Measurements from ENCODE around the gene PROZ. TPM values are rescaled to one million over a fixed set of nuclear protein-coding genes. Genes with fewer than 3 reads are reported as not detected.
A peak's percentile ranks its signal among the peaks of the same experiment; 100 is the strongest.

The PROZ gene
- total and polyA plus RNA-seq, 2 of the 13 experiments (the other 11 are each of a cell fraction or from before 2014, with no cell fraction given), result 5.6 to 22.5 TPM

GRCh38 chr13:113123226-113124201, 34.9 kb upstream of the PROZ start (continued):
- TF ChIP-seq HMGXB3 (CRISPR knock-in tag; IDR thresholded peaks at IDR 0.05; ENCODE audit: borderline replicate concordance), result no peak
- TF ChIP-seq PATZ1 (CRISPR knock-in tag; IDR thresholded peaks at IDR 0.05), result 0 out of 2 replicates have a peak, but pooled peaks have one; percentile 16
- TF ChIP-seq RAD21 (CRISPR knock-in tag; IDR thresholded peaks at IDR 0.05), result peak; percentile 51
- TF ChIP-seq MAF1 (CRISPR knock-in tag; IDR thresholded peaks at IDR 0.05; ENCODE audit: borderline replicate concordance), result peak; percentile 15; the same call in 1 of the 2 replicates
- TF ChIP-seq AGO2 (optimal IDR thresholded peaks at IDR 0.05; ENCODE audit: low read depth, low read length), result peak; percentile 42
- 0 out of 2 replicates have a peak, but pooled peaks have one; percentile 19 for TF ChIP-seq IRF9 (CRISPR knock-in tag; IDR thresholded peaks at IDR 0.05; ENCODE audit: borderline replicate concordance)
- TF ChIP-seq KDM1A (CRISPR knock-in tag; IDR thresholded peaks at IDR 0.05), result 0 out of 2 replicates have a peak, but pooled peaks have one; percentile 49
- TF ChIP-seq ZMYM4 (CRISPR knock-in tag; IDR thresholded peaks at IDR 0.05), result 0 out of 2 replicates have a peak, but pooled peaks have one; percentile 21
- 0 out of 2 replicates have a peak, but pooled peaks have one; percentile 73 for TF ChIP-seq SNAI1 (CRISPR knock-in tag; IDR thresholded peaks at IDR 0.05; ENCODE audit: borderline replicate concordance)
- no peak for TF ChIP-seq REST (IDR thresholded peaks at IDR 0.05; ENCODE audit: borderline replicate concordance in 1 of 2, low read depth in 1 of 2, low read length in 2 of 2)
- peak; percentile 90 for TF ChIP-seq CTCF (CRISPR knock-in tag; IDR thresholded peaks at IDR 0.05)
- TF ChIP-seq SALL1 (CRISPR knock-in tag; IDR thresholded peaks at IDR 0.05), result peak; percentile 35; the same call in 1 of the 2 replicates
- 0 out of 2 replicates have a peak, but pooled peaks have one; percentile 4 for TF ChIP-seq ZSCAN29 (CRISPR knock-in tag; conservative IDR thresholded peaks at IDR 0.05)

All from HepG2 (cell line).